Measurements from ENCODE around the gene AHDC1. TPM values are rescaled to one million over a fixed set of nuclear protein-coding genes. Genes with fewer than 3 reads are reported as not detected.

AHDC1 gene
- total and polyA plus RNA-seq, 9 of the 15 experiments (the other 6 are each of a cell fraction or from before 2014, with no cell fraction given) = 0.21 to 36.4 (median 4.7) TPM

DNA sequence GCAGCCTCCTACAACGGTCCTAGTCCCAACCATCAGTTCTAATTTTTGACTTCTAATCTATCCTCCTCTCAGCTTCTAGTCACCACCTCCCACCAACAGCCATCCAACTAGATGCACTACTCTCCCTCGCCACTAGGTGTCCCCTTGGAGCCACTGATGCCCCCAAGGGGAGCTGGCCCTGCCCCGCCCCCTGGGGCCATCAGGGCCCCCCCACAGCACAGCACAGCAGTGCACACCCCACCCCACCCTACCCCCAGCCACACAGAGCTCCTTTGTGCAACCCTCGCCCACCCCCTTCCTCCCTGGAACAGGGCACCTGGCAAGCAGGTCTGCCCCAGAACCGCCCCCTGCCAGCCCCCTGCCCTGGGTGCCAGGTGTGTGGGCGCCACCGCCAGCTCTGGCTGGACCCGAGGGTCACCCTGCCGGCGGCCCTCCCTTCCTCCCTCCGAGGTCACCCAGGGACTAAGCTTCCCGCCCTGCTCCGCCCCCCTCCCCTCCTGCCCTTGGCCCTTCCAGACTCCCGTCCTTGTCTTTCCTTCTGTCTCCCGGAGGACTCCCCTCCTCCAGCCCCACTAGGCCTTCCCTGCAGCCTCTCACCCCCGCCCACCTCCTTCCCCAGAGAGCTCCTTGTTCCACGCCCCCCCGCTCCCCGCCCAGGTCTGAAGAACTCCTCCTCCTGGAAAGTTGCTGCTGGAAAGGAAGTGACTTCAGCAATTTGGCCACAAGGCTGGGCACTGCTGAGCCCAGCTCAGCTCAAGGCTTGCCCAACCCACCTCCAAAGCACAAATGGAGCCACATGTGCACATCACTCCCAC, 47.0 kb downstream of the AHDC1 start (continued):
- TF ChIP-seq ZNF639 (CRISPR knock-in tag; conservative IDR thresholded peaks at IDR 0.05 in 1 of 2, IDR thresholded peaks at IDR 0.05 in 1 of 2) (no peak; a peak in 1 of 4 replicates), MCM3 (IDR thresholded peaks at IDR 0.05) (no peak), TAF15 (IDR thresholded peaks at IDR 0.05; ENCODE audit: low read depth, low read length) (no peak), ZSCAN29 (IDR thresholded peaks at IDR 0.05) (no peak), ZNF23 (CRISPR knock-in tag; IDR thresholded peaks at IDR 0.05) (no peak), JUND (IDR thresholded peaks at IDR 0.05; ENCODE audit: borderline replicate concordance, low read depth, low read length) (peak; percentile 47), JUND (tag; IDR thresholded peaks at IDR 0.05; ENCODE audit: borderline replicate concordance, low read depth, low read length) (peak; percentile 47; the same call in 1 of the 3 replicates), FOXJ2 (tag; IDR thresholded peaks at IDR 0.05) (no peak), PTTG1 (tag; IDR thresholded peaks at IDR 0.05; ENCODE audit: low read depth) (no peak), HNRNPLL (IDR thresholded peaks at IDR 0.05; ENCODE audit: low read depth, low read length, poor library complexity, severe bottlenecking) (no peak), ZBED1 (IDR thresholded peaks at IDR 0.05) (no peak), TSC22D4 (tag; IDR thresholded peaks at IDR 0.05) (no peak), PTBP1 (IDR thresholded peaks at IDR 0.05; ENCODE audit: low read depth, low read length) (no peak), ZNF175 (CRISPR knock-in tag; IDR thresholded peaks at IDR 0.05; ENCODE audit: low read depth) (no peak)
- TF ChIP-seq, protein P1, sequence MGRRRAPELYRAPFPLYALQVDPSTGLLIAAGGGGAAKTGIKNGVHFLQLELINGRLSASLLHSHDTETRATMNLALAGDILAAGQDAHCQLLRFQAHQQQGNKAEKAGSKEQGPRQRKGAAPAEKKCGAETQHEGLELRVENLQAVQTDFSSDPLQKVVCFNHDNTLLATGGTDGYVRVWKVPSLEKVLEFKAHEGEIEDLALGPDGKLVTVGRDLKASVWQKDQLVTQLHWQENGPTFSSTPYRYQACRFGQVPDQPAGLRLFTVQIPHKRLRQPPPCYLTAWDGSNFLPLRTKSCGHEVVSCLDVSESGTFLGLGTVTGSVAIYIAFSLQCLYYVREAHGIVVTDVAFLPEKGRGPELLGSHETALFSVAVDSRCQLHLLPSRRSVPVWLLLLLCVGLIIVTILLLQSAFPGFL (CRISPR knock-in tag; IDR thresholded peaks at IDR 0.05) = no peak
- TF ChIP-seq, protein P2, sequence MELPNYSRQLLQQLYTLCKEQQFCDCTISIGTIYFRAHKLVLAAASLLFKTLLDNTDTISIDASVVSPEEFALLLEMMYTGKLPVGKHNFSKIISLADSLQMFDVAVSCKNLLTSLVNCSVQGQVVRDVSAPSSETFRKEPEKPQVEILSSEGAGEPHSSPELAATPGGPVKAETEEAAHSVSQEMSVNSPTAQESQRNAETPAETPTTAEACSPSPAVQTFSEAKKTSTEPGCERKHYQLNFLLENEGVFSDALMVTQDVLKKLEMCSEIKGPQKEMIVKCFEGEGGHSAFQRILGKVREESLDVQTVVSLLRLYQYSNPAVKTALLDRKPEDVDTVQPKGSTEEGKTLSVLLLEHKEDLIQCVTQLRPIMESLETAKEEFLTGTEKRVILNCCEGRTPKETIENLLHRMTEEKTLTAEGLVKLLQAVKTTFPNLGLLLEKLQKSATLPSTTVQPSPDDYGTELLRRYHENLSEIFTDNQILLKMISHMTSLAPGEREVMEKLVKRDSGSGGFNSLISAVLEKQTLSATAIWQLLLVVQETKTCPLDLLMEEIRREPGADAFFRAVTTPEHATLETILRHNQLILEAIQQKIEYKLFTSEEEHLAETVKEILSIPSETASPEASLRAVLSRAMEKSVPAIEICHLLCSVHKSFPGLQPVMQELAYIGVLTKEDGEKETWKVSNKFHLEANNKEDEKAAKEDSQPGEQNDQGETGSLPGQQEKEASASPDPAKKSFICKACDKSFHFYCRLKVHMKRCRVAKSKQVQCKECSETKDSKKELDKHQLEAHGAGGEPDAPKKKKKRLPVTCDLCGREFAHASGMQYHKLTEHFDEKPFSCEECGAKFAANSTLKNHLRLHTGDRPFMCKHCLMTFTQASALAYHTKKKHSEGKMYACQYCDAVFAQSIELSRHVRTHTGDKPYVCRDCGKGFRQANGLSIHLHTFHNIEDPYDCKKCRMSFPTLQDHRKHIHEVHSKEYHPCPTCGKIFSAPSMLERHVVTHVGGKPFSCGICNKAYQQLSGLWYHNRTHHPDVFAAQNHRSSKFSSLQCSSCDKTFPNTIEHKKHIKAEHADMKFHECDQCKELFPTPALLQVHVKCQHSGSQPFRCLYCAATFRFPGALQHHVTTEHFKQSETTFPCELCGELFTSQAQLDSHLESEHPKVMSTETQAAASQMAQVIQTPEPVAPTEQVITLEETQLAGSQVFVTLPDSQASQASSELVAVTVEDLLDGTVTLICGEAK (IDR thresholded peaks at IDR 0.05) = no peak
- TF ChIP-seq, protein P2 (CRISPR knock-in tag; IDR thresholded peaks at IDR 0.05) = no peak

Data from K562 (cell line).